Measurements from ENCODE around the gene NPTX2.

NPTX2 gene

GRCh38 chr7:98659756-98660155 lies 42.7 kb downstream of the NPTX2 start:
- DNase-seq (ENCODE audit: low spot score), result no peak
- no peak for TF ChIP-seq CTCF (IDR thresholded peaks at IDR 0.05; ENCODE audit: extremely low read depth, insufficient read depth, missing control alignments)
- in situ Hi-C loops (cut with MboI; ENCODE audit: low pct_unique_long_range_greater_than_20kb, low sequenced_read_pairs, unreplicated experiment), result no loop called here

- no peak for TF ChIP-seq CTCF (IDR thresholded peaks at IDR 0.05; ENCODE audit: extremely low read depth, insufficient read depth, missing control alignments)
- in situ Hi-C loops (cut with MboI; ENCODE audit: low pct_unique_long_range_greater_than_20kb, low sequenced_read_pairs, unreplicated experiment), result no loop called here
- no peak for DNase-seq (ENCODE audit: low spot score)
Observed at GRCh38 chr7:98661607-98662006, 44.5 kb downstream of the NPTX2 start.

GRCh38 chr7:98662289-98662688 lies 45.2 kb downstream of the NPTX2 start:
- no peak for DNase-seq (ENCODE audit: low spot score)

GRCh38 chr7:98664882-98665281 lies 47.8 kb downstream of the NPTX2 start:
- no peak for DNase-seq (ENCODE audit: low spot score)
- no peak for TF ChIP-seq CTCF (IDR thresholded peaks at IDR 0.05; ENCODE audit: extremely low read depth, insufficient read depth, missing control alignments)
- in situ Hi-C loops (cut with MboI; ENCODE audit: low pct_unique_long_range_greater_than_20kb, low sequenced_read_pairs, unreplicated experiment), result no loop called here

More at GRCh38 chr7:98662289-98662688, 45.2 kb downstream of the NPTX2 start:
- no peak for TF ChIP-seq CTCF (IDR thresholded peaks at IDR 0.05; ENCODE audit: extremely low read depth, insufficient read depth, missing control alignments)
- in situ Hi-C loops (cut with MboI; ENCODE audit: low pct_unique_long_range_greater_than_20kb, low sequenced_read_pairs, unreplicated experiment), result no loop called here

GRCh38 chr7:98668255-98668654 lies 51.2 kb downstream of the NPTX2 start:
- DNase-seq (ENCODE audit: low spot score), result no peak
- in situ Hi-C loops (cut with MboI; ENCODE audit: low pct_unique_long_range_greater_than_20kb, low sequenced_read_pairs, unreplicated experiment), result no loop called here
- no peak for TF ChIP-seq CTCF (IDR thresholded peaks at IDR 0.05; ENCODE audit: extremely low read depth, insufficient read depth, missing control alignments)

GRCh38 chr7:98669329-98670000 lies 52.4 kb downstream of the NPTX2 start:
- TF ChIP-seq CTCF (IDR thresholded peaks at IDR 0.05; ENCODE audit: extremely low read depth, insufficient read depth, missing control alignments), result no peak
- DNase-seq (ENCODE audit: low spot score), result no peak
- in situ Hi-C loops (cut with MboI; ENCODE audit: low pct_unique_long_range_greater_than_20kb, low sequenced_read_pairs, unreplicated experiment), result no loop called here
